ENCODE data around the gene DACT2. TPM values are rescaled to one million over a fixed set of nuclear protein-coding genes. Genes with fewer than 3 reads are reported as not detected.

Gene DACT2
- total and polyA plus RNA-seq, 2 of the 8 experiments (the other 6 are each of a cell fraction or from before 2014, with no cell fraction given) = 2.9 to 3.1 TPM

DNA sequence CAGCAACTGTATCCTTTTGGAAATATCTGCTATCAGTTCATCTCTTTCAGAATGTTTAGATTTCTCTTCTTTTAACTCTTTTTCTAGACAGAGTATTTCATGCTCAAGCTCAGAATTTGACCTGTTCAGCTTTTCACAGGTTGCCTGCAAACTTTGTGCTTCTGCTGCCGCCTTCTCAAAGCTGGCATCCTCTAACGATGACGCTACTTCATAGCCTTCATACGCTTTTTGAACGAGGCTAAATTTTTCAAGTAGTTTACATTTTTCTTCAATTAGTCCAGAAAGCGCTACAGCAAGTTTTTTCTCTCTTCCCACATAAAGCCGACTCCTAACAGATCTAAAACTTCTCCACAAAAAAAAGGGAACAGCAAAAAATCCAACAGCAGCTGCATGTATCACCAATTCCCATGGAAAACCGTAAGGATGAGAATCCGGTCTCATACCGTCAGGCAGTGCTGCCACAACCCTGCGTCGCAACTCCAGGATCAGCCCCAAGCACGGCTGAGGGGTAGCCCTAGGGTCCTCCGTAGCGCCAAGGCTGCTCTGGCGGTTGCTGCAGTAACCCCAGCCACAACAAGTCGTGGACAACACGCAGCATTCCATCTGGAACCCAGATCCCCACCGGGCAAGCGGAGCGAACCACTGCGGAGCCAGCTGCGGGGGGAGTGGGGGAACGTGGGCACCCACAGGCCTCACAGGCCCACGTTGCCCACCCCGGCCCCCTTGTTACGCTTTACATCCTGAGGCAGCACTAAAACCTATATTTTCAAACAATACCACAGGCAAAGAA is 30.6 kb downstream of the DACT2 start:
- Histone ChIP-seq H2BK12ac (ENCODE audit: low read depth, low read length) (no peak overlapping the region), H3K14ac (ENCODE audit: insufficient read length) (no peak overlapping the region), H3K27me3 (replicated peaks in 1 of 4; ENCODE audit: control insufficient read depth in 3 of 4, extremely low read depth in 1 of 4, insufficient read depth in 3 of 4, low read length in 3 of 4) (no peaks in the 10 kb centered on the region; a peak in 1 of 7 replicates), H3K4me1 (replicated peaks in 1 of 4; ENCODE audit: control insufficient read depth in 3 of 4, insufficient read depth in 4 of 4, low read length in 3 of 4) (no peaks in the 10 kb centered on the region), H2AFZ (ENCODE audit: low read length) (no peak overlapping the region), H3K79me1 (ENCODE audit: low read depth, low read length) (no peaks in the 10 kb centered on the region), H3K23me2 (ENCODE audit: low read depth, low read length) (no peaks in the 10 kb centered on the region), H3K9me3 (ENCODE audit: insufficient read depth in 2 of 2, low read depth in 1 of 2, low read length in 1 of 2) (peaks cover 4 to 6% of the 10 kb centered on the region in 2 experiments; a peak in 2 of 4 replicates), H3K36me3 (ENCODE audit: control insufficient read depth in 2 of 4, insufficient read depth in 4 of 4, low read length in 3 of 4) (no peaks in the 10 kb centered on the region), H3K23ac (ENCODE audit: insufficient read length) (no peak overlapping the region), H2BK20ac (ENCODE audit: low read length) (no peak overlapping the region), H4K8ac (ENCODE audit: extremely low read depth, insufficient read depth, low read length) (no peak overlapping the region), H2BK5ac (ENCODE audit: low read depth, low read length) (no peak overlapping the region), H4K5ac (ENCODE audit: insufficient read length, low read depth, low read length) (no peak overlapping the region), H3K27ac (ENCODE audit: low read depth, low read length) (no peak overlapping the region), H3K4me3 (ENCODE audit: extremely low read depth in 1 of 4, insufficient read depth in 2 of 4, low read depth in 3 of 4, low read length in 4 of 4) (no peak overlapping the region), H4K20me1 (replicated peaks in 1 of 2; ENCODE audit: control insufficient read depth in 1 of 2, insufficient read depth in 2 of 2, low read length in 2 of 2) (no peaks in the 10 kb centered on the region), H3K18ac (ENCODE audit: extremely low read depth, low read length) (no peak overlapping the region), H3K4ac (replicated peaks; ENCODE audit: insufficient read length, low read depth, low read length) (no peak overlapping the region), H2BK120ac (replicated peaks; ENCODE audit: low read depth, low read length) (no peak overlapping the region), H3K79me2 (ENCODE audit: control insufficient read depth in 1 of 2, insufficient read depth in 2 of 2, low read length in 2 of 2) (no peaks in the 10 kb centered on the region), H3K4me2 (ENCODE audit: insufficient read depth in 1 of 2, low read depth in 2 of 2, low read length in 2 of 2) (no peak overlapping the region), H3K56ac (replicated peaks; ENCODE audit: insufficient read length, low read depth, low read length) (no peak overlapping the region), H2BK15ac (ENCODE audit: low read length) (no peak overlapping the region), H2AK5ac (ENCODE audit: low read depth, low read length) (no peak overlapping the region), H4K91ac (replicated peaks; ENCODE audit: insufficient read length, low read length) (no peak overlapping the region), H3K9ac (replicated peaks in 1 of 4; ENCODE audit: extremely low read depth in 1 of 4, low read depth in 3 of 4, low read length in 3 of 4) (no peak overlapping the region)
- CTCF ChIA-PET (ENCODE audit: partially characterized antibody) = interaction anchor here (0.7 to 3.7 kb wide), 3 partner anchors 9 to 238 kb away, joined by 3 to 12 read pairs (median 7); no protein-coding TSS in a partner anchor
- FAIRE-seq (no peak), DNase-seq (ENCODE audit: low read depth in 1 of 2, low spot score in 2 of 2) (no peak)
- POLR2A ChIA-PET (ENCODE audit: partially characterized antibody) = interaction anchor here (0.8 kb wide), 1 partner anchor 17 kb away, joined by 3 read pairs; no protein-coding TSS in a partner anchor
- TF ChIP-seq SP2 (IDR thresholded peaks at IDR 0.05; ENCODE audit: low read length) (no peak), CBX5 (IDR thresholded peaks at IDR 0.05; ENCODE audit: low read depth, low read length) (no peak), CREB1 (IDR thresholded peaks at IDR 0.05) (no peak), HDAC6 (IDR thresholded peaks at IDR 0.05; ENCODE audit: low read depth, low read length) (no peak), TCF12 (IDR thresholded peaks at IDR 0.05; ENCODE audit: low read depth, low read length) (no peak), BCL11A (IDR thresholded peaks at IDR 0.05; ENCODE audit: low read depth in 2 of 2, low read length in 2 of 2) (no peak), HDAC2 (IDR thresholded peaks at IDR 0.05; ENCODE audit: borderline replicate concordance in 1 of 2, low read depth in 2 of 2, low read length in 2 of 2) (no peak), NANOG (IDR thresholded peaks at IDR 0.05; ENCODE audit: insufficient read depth, low read depth, low read length, poor library complexity, severe bottlenecking) (no peak)
- TF ChIP-seq, protein P1, sequence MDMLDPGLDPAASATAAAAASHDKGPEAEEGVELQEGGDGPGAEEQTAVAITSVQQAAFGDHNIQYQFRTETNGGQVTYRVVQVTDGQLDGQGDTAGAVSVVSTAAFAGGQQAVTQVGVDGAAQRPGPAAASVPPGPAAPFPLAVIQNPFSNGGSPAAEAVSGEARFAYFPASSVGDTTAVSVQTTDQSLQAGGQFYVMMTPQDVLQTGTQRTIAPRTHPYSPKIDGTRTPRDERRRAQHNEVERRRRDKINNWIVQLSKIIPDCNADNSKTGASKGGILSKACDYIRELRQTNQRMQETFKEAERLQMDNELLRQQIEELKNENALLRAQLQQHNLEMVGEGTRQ (IDR thresholded peaks at IDR 0.05; ENCODE audit: low read length) = no peak
- 92% methylated on average over 19 of the region's 27 CpGs; no CpG with 5 or more reads in 1 of the 2 experiments for WGBS, 2 experiments (ENCODE audit: extremely low coverage in 1 of 2, insufficient coverage in 1 of 2, insufficient read length in 1 of 2, insufficient replicate concordance in 2 of 2, low coverage in 1 of 2, low lambda C conversion rate in 2 of 2, missing lambda C conversion rate in 1 of 2)
